Measurements from ENCODE around the gene CAMKK2. TPM values are rescaled to one million over a fixed set of nuclear protein-coding genes. Genes with fewer than 3 reads are reported as not detected.

The CAMKK2 gene
- total RNA-seq, 2 donors from 2014 or later = 14.4 to 16.9 TPM

DNA sequence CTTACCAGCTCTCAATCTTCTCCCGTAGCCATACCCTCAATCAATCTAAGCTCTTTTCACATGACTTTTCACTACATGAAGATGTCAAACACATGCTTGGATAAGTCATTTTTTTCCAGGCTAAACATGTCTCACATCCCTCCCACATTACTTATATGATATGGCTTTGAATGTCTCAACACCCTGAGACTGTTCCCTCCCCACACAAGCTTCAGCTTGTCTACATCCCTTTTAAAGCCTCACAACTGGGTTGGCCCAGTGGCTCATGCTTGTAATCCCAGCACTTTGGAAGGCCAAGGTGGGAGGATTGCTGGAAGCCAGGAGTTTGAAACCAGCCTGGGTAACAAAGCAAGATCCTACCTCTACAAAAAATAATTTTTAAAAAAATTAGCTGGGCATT, 37.2 kb upstream of the CAMKK2 start:
- TF ChIP-seq, protein P1, sequence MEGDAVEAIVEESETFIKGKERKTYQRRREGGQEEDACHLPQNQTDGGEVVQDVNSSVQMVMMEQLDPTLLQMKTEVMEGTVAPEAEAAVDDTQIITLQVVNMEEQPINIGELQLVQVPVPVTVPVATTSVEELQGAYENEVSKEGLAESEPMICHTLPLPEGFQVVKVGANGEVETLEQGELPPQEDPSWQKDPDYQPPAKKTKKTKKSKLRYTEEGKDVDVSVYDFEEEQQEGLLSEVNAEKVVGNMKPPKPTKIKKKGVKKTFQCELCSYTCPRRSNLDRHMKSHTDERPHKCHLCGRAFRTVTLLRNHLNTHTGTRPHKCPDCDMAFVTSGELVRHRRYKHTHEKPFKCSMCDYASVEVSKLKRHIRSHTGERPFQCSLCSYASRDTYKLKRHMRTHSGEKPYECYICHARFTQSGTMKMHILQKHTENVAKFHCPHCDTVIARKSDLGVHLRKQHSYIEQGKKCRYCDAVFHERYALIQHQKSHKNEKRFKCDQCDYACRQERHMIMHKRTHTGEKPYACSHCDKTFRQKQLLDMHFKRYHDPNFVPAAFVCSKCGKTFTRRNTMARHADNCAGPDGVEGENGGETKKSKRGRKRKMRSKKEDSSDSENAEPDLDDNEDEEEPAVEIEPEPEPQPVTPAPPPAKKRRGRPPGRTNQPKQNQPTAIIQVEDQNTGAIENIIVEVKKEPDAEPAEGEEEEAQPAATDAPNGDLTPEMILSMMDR (IDR thresholded peaks at IDR 0.05) = no peak
- no peaks in the 10 kb centered on the region for H3K27me3 ChIP-seq
- DNase-seq (ENCODE audit: low spot score) = no peak
- H3K27ac ChIP-seq = no peak overlapping the region
- no peaks in the 10 kb centered on the region for H3K4me1 ChIP-seq
- H3K9me3 ChIP-seq = no peaks in the 10 kb centered on the region
- no peak overlapping the region for H3K4me3 ChIP-seq
- peaks cover 74% of the 10 kb centered on the region for H3K36me3 ChIP-seq

DNA sequence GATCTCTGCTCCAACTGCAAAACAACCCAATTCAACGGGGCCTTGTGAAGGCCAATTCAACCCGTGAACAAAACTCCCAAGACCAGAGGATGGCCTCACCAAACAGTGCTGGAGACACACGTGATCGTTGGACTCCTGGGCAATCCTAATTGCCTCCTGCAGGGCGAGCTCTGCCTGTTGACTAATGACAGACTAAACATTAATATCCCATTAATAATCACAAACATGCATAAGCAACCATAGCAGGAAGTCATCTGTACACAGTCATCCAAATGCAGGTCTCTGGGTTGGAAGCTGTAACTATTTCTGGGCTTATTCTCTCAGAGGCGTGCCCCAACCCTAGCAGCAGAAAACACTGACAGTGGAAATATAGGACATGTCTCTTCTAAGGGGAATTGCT, 34.7 kb upstream of the CAMKK2 start:
- no peak for DNase-seq (ENCODE audit: low spot score)
- Histone ChIP-seq H3K9me3 (no peaks in the 10 kb centered on the region), H3K36me3 (peaks cover 90% of the 10 kb centered on the region), H3K4me1 (no peaks in the 10 kb centered on the region), H3K4me3 (no peak overlapping the region), H3K27me3 (no peaks in the 10 kb centered on the region), H3K27ac (no peak overlapping the region)
- TF ChIP-seq, protein P1 (IDR thresholded peaks at IDR 0.05) = no peak

- H3K9me3 ChIP-seq = no peaks in the 10 kb centered on the region
- no peak for DNase-seq (ENCODE audit: low spot score)
- no peaks in the 10 kb centered on the region for H3K4me1 ChIP-seq
- no peak overlapping the region for H3K4me3 ChIP-seq
- H3K36me3 ChIP-seq = peaks cover 85% of the 10 kb centered on the region
- TF ChIP-seq, protein P1 (IDR thresholded peaks at IDR 0.05) = no peak
- no peak overlapping the region for H3K27ac ChIP-seq
- H3K27me3 ChIP-seq = no peaks in the 10 kb centered on the region
These were observed 34.2 kb upstream of the CAMKK2 start for GRCh38 chr12:121330692-121331091.

DNA sequence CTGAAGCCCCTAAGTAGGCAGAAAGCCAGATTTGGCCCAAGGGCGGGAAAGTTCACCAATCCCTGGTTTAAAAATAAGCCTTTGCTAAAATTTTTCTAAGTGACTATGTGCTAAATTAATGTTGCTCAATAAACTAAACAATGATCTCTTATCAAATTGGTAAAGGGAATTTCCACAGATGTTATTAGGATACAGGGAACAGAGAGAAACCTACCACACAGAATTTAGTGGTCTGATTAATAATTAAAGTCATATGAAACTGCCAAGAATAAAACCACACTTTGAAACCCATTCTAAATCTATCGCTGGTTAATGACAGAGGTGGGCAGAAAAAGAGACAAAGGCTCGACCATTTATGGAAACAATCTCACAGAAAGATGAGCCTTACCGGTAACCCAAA, 33.7 kb upstream of the CAMKK2 start:
- Histone ChIP-seq H3K36me3 (peaks cover 80% of the 10 kb centered on the region), H3K4me3 (no peak overlapping the region), H3K27me3 (no peaks in the 10 kb centered on the region), H3K9me3 (no peaks in the 10 kb centered on the region), H3K27ac (no peak overlapping the region), H3K4me1 (no peaks in the 10 kb centered on the region)
- DNase-seq (ENCODE audit: low spot score) = no peak
- TF ChIP-seq, protein P1 (IDR thresholded peaks at IDR 0.05) = no peak

DNA sequence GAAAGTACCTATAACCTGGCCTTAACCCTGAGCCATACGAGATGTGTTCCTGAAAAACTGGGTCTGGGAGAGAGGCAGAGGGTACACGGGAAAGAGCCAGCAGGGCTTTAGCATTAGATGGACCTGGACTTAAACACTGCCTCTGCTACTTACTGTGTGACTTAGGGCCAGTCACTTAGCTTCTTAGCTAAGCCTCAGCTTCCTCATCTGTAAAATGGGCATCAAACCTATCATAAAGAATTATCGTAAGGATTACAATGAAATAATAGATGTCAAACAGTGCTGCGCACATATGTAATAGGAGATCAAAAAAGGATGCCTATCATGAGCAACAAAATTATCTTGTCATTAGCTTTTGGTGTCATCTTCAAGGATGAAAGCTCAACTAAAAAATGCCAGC, 32.1 kb upstream of the CAMKK2 start:
- Histone ChIP-seq H3K27me3 (no peaks in the 10 kb centered on the region), H3K9me3 (no peaks in the 10 kb centered on the region), H3K36me3 (peaks cover 88% of the 10 kb centered on the region), H3K4me3 (no peak overlapping the region), H3K4me1 (no peaks in the 10 kb centered on the region), H3K27ac (no peak overlapping the region)
- no peak for DNase-seq (ENCODE audit: low spot score)
- TF ChIP-seq, protein P1 (IDR thresholded peaks at IDR 0.05) = no peak

DNA sequence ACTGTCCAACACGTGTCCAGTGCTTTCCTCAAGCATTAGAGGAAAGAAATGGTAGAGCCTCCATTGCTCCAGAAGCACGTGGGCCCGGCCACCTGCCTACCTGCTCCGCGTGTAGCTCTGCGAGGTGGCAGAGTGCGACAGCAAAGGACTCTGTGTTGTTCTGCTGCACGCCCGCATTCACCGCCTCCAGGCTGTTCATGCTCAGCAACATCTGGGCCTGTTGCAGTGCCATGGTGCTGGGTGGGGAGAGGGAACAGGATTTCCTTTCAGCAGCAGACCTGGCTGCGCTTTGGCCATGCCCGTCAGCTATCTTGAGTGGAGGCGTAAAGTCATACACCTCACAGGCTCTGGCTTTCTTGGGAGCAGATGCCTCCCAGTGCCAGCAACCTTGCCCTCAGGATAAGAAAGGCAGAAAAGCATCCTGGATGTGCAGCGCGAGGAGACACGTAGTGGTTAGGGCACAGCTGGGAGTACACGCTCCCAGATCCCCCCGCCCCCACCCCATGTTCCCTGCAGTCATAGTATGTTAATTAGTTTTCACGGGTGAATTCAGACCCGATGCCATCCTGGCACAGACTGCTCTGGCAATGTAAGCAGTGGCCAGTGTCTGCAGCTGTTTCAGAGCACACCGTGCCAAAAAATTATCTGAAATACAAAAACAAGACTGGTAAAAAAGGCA, 30.6 kb upstream of the CAMKK2 start:
- TF ChIP-seq, protein P1 (IDR thresholded peaks at IDR 0.05) = no peak
- Histone ChIP-seq H3K4me1 (no peaks in the 10 kb centered on the region), H3K27me3 (no peaks in the 10 kb centered on the region), H3K9me3 (no peaks in the 10 kb centered on the region), H3K27ac (no peak overlapping the region), H3K36me3 (peaks cover 88% of the 10 kb centered on the region), H3K4me3 (no peak overlapping the region)
- no peak for DNase-seq (ENCODE audit: low spot score)
